ENCODE measurements around the gene PARG.
"Not testable (repeated sequence)": the region's sequence is repeated elsewhere in the genome, so short reads cannot be mapped to it uniquely, and the experiment has no call there.

The PARG gene

DNA sequence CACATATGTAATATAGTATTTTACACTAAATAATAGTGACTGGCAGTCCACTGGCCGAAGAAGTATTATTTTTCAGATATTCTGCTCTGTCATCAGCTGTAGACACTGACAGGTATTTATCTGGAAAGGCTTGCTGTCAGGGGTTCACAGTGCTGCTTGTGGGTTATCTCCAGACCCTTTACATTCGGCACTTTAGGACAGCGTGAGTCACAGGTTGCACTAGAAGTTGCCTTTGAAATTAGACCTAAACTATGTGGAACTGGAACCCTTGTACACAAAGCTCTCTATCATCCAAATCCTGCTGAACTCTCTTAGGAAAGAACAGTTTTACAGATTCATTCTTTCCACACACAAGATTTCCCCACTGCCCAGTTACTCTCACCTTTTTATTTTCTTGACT, 30.3 kb upstream of the PARG start:
- no CpG with 5 or more reads among the region's 3 CpGs for WGBS (ENCODE audit: extremely low coverage, insufficient coverage, insufficient read length)
- not testable (repeated sequence) for H4K91ac ChIP-seq (ENCODE audit: low read depth, low read length); H3K4me3 ChIP-seq (ENCODE audit: low read depth, low read length); H4K8ac ChIP-seq (ENCODE audit: low read depth, low read length); H2BK5ac ChIP-seq (ENCODE audit: low read depth, low read length, poor library complexity); H3K18ac ChIP-seq (ENCODE audit: low read length); H3K9me3 ChIP-seq (ENCODE audit: insufficient read depth, low read depth, low read length); H3K9ac ChIP-seq (ENCODE audit: low read length); H3K79me2 ChIP-seq (ENCODE audit: control insufficient read depth, insufficient read depth, low read length, poor library complexity); H3K79me1 ChIP-seq (ENCODE audit: low read length); H3K4me2 ChIP-seq (ENCODE audit: low read length); H3K27me3 ChIP-seq (ENCODE audit: insufficient read depth, low read length); DNase-seq; H2AK5ac ChIP-seq (ENCODE audit: low read length); H3K36me3 ChIP-seq (ENCODE audit: control insufficient read depth in 1 of 2, insufficient read depth in 2 of 2, low read length in 2 of 2); H2BK12ac ChIP-seq (ENCODE audit: low read length); H2AFZ ChIP-seq (ENCODE audit: insufficient read depth, low read length, poor library complexity); H3K23ac ChIP-seq (ENCODE audit: low read length); H4K12ac ChIP-seq (ENCODE audit: low read depth, low read length); H2BK120ac ChIP-seq (ENCODE audit: insufficient read depth, low read length, poor library complexity); H3K14ac ChIP-seq (ENCODE audit: low read length); H3K4me1 ChIP-seq (ENCODE audit: control insufficient read depth in 1 of 2, insufficient read depth in 2 of 2, low read length in 2 of 2); H3K4ac ChIP-seq (ENCODE audit: low read depth, low read length); H3K27ac ChIP-seq (ENCODE audit: low read depth, low read length)

DNA sequence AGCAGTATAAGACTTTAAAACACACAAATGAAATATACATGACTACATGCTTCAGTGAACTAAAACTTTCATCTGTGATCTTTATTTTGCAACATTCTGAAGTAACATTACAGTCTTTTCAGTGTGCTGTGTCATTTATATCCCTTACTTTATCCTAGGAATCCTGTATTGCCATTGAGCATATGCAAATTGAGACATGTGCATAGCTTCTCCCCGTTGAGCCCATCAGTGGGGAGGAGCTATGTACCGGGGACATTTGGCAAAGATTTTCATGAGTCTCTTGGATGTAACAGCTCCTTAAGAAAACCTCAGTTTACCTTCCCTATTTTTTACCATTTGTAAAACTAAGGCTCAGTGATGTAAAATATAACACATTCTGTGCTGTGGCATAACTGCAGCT, 29.6 kb upstream of the PARG start:
- not testable (repeated sequence) for H2BK5ac ChIP-seq (ENCODE audit: low read depth, low read length, poor library complexity); DNase-seq; H3K4me3 ChIP-seq (ENCODE audit: low read depth, low read length); H2AK5ac ChIP-seq (ENCODE audit: low read length); H4K8ac ChIP-seq (ENCODE audit: low read depth, low read length); H3K14ac ChIP-seq (ENCODE audit: low read length); H3K79me1 ChIP-seq (ENCODE audit: low read length); H3K9me3 ChIP-seq (ENCODE audit: insufficient read depth, low read depth, low read length); H4K12ac ChIP-seq (ENCODE audit: low read depth, low read length); H2BK120ac ChIP-seq (ENCODE audit: insufficient read depth, low read length, poor library complexity); H4K91ac ChIP-seq (ENCODE audit: low read depth, low read length); H3K9ac ChIP-seq (ENCODE audit: low read length); H3K4me1 ChIP-seq (ENCODE audit: control insufficient read depth in 1 of 2, insufficient read depth in 2 of 2, low read length in 2 of 2); H3K36me3 ChIP-seq (ENCODE audit: control insufficient read depth in 1 of 2, insufficient read depth in 2 of 2, low read length in 2 of 2); H3K18ac ChIP-seq (ENCODE audit: low read length); H3K79me2 ChIP-seq (ENCODE audit: control insufficient read depth, insufficient read depth, low read length, poor library complexity); H2AFZ ChIP-seq (ENCODE audit: insufficient read depth, low read length, poor library complexity); H2BK12ac ChIP-seq (ENCODE audit: low read length); H3K27me3 ChIP-seq (ENCODE audit: insufficient read depth, low read length); H3K23ac ChIP-seq (ENCODE audit: low read length); H3K4me2 ChIP-seq (ENCODE audit: low read length); H3K4ac ChIP-seq (ENCODE audit: low read depth, low read length); H3K27ac ChIP-seq (ENCODE audit: low read depth, low read length)
- WGBS (ENCODE audit: extremely low coverage, insufficient coverage, insufficient read length), result no CpG with 5 or more reads among the region's 2 CpGs

DNA sequence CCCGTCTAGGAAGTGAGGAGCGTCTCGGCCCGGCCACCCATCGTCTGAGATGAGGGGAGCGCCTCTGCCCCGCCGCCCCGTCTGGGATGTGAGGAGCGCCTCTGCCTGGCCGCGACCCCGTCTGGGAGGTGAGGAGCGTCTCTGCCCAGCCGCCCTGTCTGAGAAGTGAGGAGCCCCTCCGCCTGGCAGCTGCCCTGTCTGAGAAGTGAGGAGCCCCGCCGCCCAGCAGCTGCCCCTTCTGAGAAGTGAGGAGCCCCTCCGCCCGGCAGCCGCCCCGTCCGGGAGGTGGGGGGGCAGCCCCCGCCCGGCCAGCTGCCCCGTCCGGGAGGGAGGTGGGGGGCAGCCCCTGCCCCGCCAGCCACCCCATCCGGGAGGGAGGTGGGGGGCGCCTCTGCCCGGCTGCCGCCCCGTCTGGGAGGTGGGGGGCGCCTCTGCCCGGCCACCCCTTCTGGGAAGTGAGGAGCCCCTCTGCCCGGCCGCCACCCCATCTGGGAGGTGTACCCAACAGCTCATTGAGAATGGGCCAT, 28.6 kb upstream of the PARG start:
- H4K91ac ChIP-seq (ENCODE audit: low read depth, low read length); H3K79me1 ChIP-seq (ENCODE audit: low read length); H2BK5ac ChIP-seq (ENCODE audit: low read depth, low read length, poor library complexity); H3K14ac ChIP-seq (ENCODE audit: low read length); H3K36me3 ChIP-seq (ENCODE audit: control insufficient read depth in 1 of 2, insufficient read depth in 2 of 2, low read length in 2 of 2); H2AK5ac ChIP-seq (ENCODE audit: low read length); H3K23ac ChIP-seq (ENCODE audit: low read length); H3K27me3 ChIP-seq (ENCODE audit: insufficient read depth, low read length); H3K4me1 ChIP-seq (ENCODE audit: control insufficient read depth in 1 of 2, insufficient read depth in 2 of 2, low read length in 2 of 2); H3K18ac ChIP-seq (ENCODE audit: low read length); H4K8ac ChIP-seq (ENCODE audit: low read depth, low read length); H3K9ac ChIP-seq (ENCODE audit: low read length); H2BK120ac ChIP-seq (ENCODE audit: insufficient read depth, low read length, poor library complexity); H2AFZ ChIP-seq (ENCODE audit: insufficient read depth, low read length, poor library complexity); H2BK12ac ChIP-seq (ENCODE audit: low read length); H3K4me2 ChIP-seq (ENCODE audit: low read length); H3K79me2 ChIP-seq (ENCODE audit: control insufficient read depth, insufficient read depth, low read length, poor library complexity); H4K12ac ChIP-seq (ENCODE audit: low read depth, low read length); DNase-seq; H3K27ac ChIP-seq (ENCODE audit: low read depth, low read length); H3K4me3 ChIP-seq (ENCODE audit: low read depth, low read length); H3K9me3 ChIP-seq (ENCODE audit: insufficient read depth, low read depth, low read length); H3K4ac ChIP-seq (ENCODE audit: low read depth, low read length): not testable (repeated sequence)
- WGBS (ENCODE audit: extremely low coverage, insufficient coverage, insufficient read length), result no CpG with 5 or more reads among the region's 37 CpGs

DNA sequence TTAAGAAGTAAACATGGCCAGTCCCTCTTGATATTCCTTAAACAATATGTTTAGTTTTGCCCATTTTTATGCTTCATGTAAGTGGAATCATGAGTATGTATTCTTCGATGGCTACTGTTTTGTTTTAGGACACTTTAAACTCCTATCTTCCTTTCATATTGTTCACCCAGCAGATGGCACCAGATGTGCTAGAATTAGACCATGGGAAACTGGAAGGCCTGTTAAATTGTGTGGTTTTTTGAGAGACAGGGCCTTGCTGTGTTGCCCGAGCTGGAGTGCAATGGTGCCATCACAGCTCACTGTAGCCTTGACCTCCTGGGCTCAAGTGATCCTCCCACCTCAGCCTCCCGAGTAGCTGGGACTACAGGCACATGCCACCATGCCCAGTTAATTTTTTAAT, 11.3 kb upstream of the PARG start:
- not testable (repeated sequence) for H3K79me1 ChIP-seq (ENCODE audit: low read length); H3K23ac ChIP-seq (ENCODE audit: low read length); H3K4me1 ChIP-seq (ENCODE audit: control insufficient read depth in 1 of 2, insufficient read depth in 2 of 2, low read length in 2 of 2); H3K14ac ChIP-seq (ENCODE audit: low read length); H2BK12ac ChIP-seq (ENCODE audit: low read length); H3K4ac ChIP-seq (ENCODE audit: low read depth, low read length); H2BK120ac ChIP-seq (ENCODE audit: insufficient read depth, low read length, poor library complexity); DNase-seq; H4K8ac ChIP-seq (ENCODE audit: low read depth, low read length); H4K91ac ChIP-seq (ENCODE audit: low read depth, low read length); H2AK5ac ChIP-seq (ENCODE audit: low read length); H3K9ac ChIP-seq (ENCODE audit: low read length); H3K18ac ChIP-seq (ENCODE audit: low read length); H2BK5ac ChIP-seq (ENCODE audit: low read depth, low read length, poor library complexity); H3K9me3 ChIP-seq (ENCODE audit: insufficient read depth, low read depth, low read length); H3K4me2 ChIP-seq (ENCODE audit: low read length); H2AFZ ChIP-seq (ENCODE audit: insufficient read depth, low read length, poor library complexity); H4K12ac ChIP-seq (ENCODE audit: low read depth, low read length); H3K4me3 ChIP-seq (ENCODE audit: low read depth, low read length); H3K27me3 ChIP-seq (ENCODE audit: insufficient read depth, low read length); H3K27ac ChIP-seq (ENCODE audit: low read depth, low read length); H3K36me3 ChIP-seq (ENCODE audit: control insufficient read depth in 1 of 2, insufficient read depth in 2 of 2, low read length in 2 of 2); H3K79me2 ChIP-seq (ENCODE audit: control insufficient read depth, insufficient read depth, low read length, poor library complexity)
- WGBS (ENCODE audit: extremely low coverage, insufficient coverage, insufficient read length), result no CpG with 5 or more reads among the region's 3 CpGs

All from trophoblast cell (in vitro differentiated cells and primary cell).